ENCODE results near the gene ANKRD9.

The ANKRD9 gene

GRCh38 chr14:102457509-102457908 is 52.1 kb downstream of the ANKRD9 start:
- Histone ChIP-seq H3K4me3 (ENCODE audit: low read depth in 1 of 2, low read length in 2 of 2) (no peak overlapping the region), H3K4me2 (ENCODE audit: insufficient read depth, low read length) (no peak overlapping the region), H3K4me1 (ENCODE audit: insufficient read depth, low read length) (no peaks in the 10 kb centered on the region), H3K36me3 (ENCODE audit: insufficient read depth, low read length) (peaks cover 5% of the 10 kb centered on the region; the same call in 1 of the 2 replicates), H3K27ac (ENCODE audit: low read length) (no peak overlapping the region), H3K9me3 (ENCODE audit: insufficient read depth, low read length, severe bottlenecking) (no peaks in the 10 kb centered on the region), H2AFZ (ENCODE audit: low read depth, low read length) (no peak overlapping the region), H3K27me3 (ENCODE audit: insufficient read depth, low read length, poor library complexity) (no peaks in the 10 kb centered on the region), H3K79me2 (ENCODE audit: insufficient read depth, low read length) (no peaks in the 10 kb centered on the region), H4K20me1 (ENCODE audit: insufficient read depth, low read length) (no peaks in the 10 kb centered on the region), H3K9ac (ENCODE audit: low read depth, low read length) (no peak overlapping the region)
- ATAC-seq (ENCODE audit: insufficient read depth, low read depth): no peak
- TF ChIP-seq CTCF (IDR thresholded peaks at IDR 0.05; ENCODE audit: borderline replicate concordance, extremely low read depth, low read length, poor library complexity, severe bottlenecking) (no peak), EZH2 (IDR thresholded peaks at IDR 0.05; ENCODE audit: borderline replicate concordance, low read depth, low read length, severe bottlenecking) (no peak)
- DNase-seq: no peak

- no peak for TF ChIP-seq CTCF (IDR thresholded peaks at IDR 0.05; ENCODE audit: borderline replicate concordance, extremely low read depth, low read length, poor library complexity, severe bottlenecking)
- Histone ChIP-seq H3K9me3 (ENCODE audit: insufficient read depth, low read length, severe bottlenecking) (no peaks in the 10 kb centered on the region), H3K4me2 (ENCODE audit: insufficient read depth, low read length) (no peak overlapping the region), H2AFZ (ENCODE audit: low read depth, low read length) (no peak overlapping the region), H3K27me3 (ENCODE audit: insufficient read depth, low read length, poor library complexity) (no peaks in the 10 kb centered on the region), H3K4me1 (ENCODE audit: insufficient read depth, low read length) (no peaks in the 10 kb centered on the region), H3K9ac (ENCODE audit: low read depth, low read length) (no peak overlapping the region), H3K4me3 (ENCODE audit: low read depth in 1 of 2, low read length in 2 of 2) (no peak overlapping the region), H3K27ac (ENCODE audit: low read length) (no peak overlapping the region), H4K20me1 (ENCODE audit: insufficient read depth, low read length) (no peaks in the 10 kb centered on the region; the same call in 1 of the 2 replicates), H3K36me3 (ENCODE audit: insufficient read depth, low read length) (peaks cover 26% of the 10 kb centered on the region; the same call in 1 of the 2 replicates), H3K79me2 (ENCODE audit: insufficient read depth, low read length) (no peaks in the 10 kb centered on the region)
- no peak for DNase-seq
- no peak for ATAC-seq (ENCODE audit: insufficient read depth, low read depth)
Observed at GRCh38 chr14:102454711-102455110, 54.9 kb downstream of the ANKRD9 start.

- Histone ChIP-seq H3K4me3 (ENCODE audit: low read depth in 1 of 2, low read length in 2 of 2) (no peak overlapping the region), H3K4me1 (ENCODE audit: insufficient read depth, low read length) (no peaks in the 10 kb centered on the region), H3K36me3 (ENCODE audit: insufficient read depth, low read length) (peaks cover 31% of the 10 kb centered on the region; the same call in 1 of the 2 replicates), H3K27ac (ENCODE audit: low read length) (no peak overlapping the region), H3K79me2 (ENCODE audit: insufficient read depth, low read length) (no peaks in the 10 kb centered on the region), H3K4me2 (ENCODE audit: insufficient read depth, low read length) (no peak overlapping the region), H3K27me3 (ENCODE audit: insufficient read depth, low read length, poor library complexity) (no peaks in the 10 kb centered on the region), H3K9ac (ENCODE audit: low read depth, low read length) (no peak overlapping the region), H4K20me1 (ENCODE audit: insufficient read depth, low read length) (no peaks in the 10 kb centered on the region; the same call in 1 of the 2 replicates), H3K9me3 (ENCODE audit: insufficient read depth, low read length, severe bottlenecking) (no peaks in the 10 kb centered on the region), H2AFZ (ENCODE audit: low read depth, low read length) (no peak overlapping the region)
- TF ChIP-seq EZH2 (IDR thresholded peaks at IDR 0.05; ENCODE audit: borderline replicate concordance, low read depth, low read length, severe bottlenecking): no peak
- no peak for DNase-seq
- ATAC-seq (ENCODE audit: insufficient read depth, low read depth): no peak
Observed at GRCh38 chr14:102452302-102452701, 57.3 kb downstream of the ANKRD9 start.

Measured in DND-41 (cell line).